ENCODE measurements around the gene ABCA13.

DNA sequence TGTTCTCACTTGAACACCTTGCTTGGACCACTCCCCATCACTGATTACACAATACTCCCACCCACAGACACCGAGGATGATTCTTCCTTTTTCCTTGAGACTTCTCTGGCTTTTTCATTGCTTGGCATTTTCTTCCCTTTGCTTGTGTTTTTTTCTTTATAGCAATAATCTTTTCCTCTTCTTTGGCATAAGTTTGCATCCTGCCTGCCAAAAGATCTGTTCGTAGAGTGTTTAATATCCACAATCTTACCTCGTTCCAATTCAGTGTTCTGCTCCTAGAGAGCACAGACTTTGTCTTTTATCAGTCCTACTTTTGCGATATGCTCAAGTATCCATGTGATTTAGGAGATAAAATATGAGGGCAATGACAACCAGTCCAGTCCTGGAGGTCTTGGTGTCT, 449.8 kb downstream of the ABCA13 start:
- TF ChIP-seq, protein P1, sequence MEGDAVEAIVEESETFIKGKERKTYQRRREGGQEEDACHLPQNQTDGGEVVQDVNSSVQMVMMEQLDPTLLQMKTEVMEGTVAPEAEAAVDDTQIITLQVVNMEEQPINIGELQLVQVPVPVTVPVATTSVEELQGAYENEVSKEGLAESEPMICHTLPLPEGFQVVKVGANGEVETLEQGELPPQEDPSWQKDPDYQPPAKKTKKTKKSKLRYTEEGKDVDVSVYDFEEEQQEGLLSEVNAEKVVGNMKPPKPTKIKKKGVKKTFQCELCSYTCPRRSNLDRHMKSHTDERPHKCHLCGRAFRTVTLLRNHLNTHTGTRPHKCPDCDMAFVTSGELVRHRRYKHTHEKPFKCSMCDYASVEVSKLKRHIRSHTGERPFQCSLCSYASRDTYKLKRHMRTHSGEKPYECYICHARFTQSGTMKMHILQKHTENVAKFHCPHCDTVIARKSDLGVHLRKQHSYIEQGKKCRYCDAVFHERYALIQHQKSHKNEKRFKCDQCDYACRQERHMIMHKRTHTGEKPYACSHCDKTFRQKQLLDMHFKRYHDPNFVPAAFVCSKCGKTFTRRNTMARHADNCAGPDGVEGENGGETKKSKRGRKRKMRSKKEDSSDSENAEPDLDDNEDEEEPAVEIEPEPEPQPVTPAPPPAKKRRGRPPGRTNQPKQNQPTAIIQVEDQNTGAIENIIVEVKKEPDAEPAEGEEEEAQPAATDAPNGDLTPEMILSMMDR (IDR thresholded peaks at IDR 0.05): no peak
- no peak for TF ChIP-seq POLR2A (IDR thresholded peaks at IDR 0.05)
